ENCODE measurements around the gene CRY2.

CRY2 gene

GRCh38 chr11:45856044-45856468 lies 8.8 kb downstream of the CRY2 start:
- Mint-ChIP-seq H3K4me1 (peaks cover 71% of the 10 kb centered on the region), H3K4me3 (no peak overlapping the region), H3K27ac (peak overlapping the region; percentile 75 to 98 (median 92)), H3K36me3 (ENCODE audit: low read depth) (peaks cover 31% of the 10 kb centered on the region), H3K9me3 (no peaks in the 10 kb centered on the region), H3K27me3 (ENCODE audit: low read depth) (no peaks in the 10 kb centered on the region)
- TF ChIP-seq, protein P1, sequence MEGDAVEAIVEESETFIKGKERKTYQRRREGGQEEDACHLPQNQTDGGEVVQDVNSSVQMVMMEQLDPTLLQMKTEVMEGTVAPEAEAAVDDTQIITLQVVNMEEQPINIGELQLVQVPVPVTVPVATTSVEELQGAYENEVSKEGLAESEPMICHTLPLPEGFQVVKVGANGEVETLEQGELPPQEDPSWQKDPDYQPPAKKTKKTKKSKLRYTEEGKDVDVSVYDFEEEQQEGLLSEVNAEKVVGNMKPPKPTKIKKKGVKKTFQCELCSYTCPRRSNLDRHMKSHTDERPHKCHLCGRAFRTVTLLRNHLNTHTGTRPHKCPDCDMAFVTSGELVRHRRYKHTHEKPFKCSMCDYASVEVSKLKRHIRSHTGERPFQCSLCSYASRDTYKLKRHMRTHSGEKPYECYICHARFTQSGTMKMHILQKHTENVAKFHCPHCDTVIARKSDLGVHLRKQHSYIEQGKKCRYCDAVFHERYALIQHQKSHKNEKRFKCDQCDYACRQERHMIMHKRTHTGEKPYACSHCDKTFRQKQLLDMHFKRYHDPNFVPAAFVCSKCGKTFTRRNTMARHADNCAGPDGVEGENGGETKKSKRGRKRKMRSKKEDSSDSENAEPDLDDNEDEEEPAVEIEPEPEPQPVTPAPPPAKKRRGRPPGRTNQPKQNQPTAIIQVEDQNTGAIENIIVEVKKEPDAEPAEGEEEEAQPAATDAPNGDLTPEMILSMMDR (IDR thresholded peaks at IDR 0.05; ENCODE audit: unreplicated experiment in 3 of 3): no peak

DNA sequence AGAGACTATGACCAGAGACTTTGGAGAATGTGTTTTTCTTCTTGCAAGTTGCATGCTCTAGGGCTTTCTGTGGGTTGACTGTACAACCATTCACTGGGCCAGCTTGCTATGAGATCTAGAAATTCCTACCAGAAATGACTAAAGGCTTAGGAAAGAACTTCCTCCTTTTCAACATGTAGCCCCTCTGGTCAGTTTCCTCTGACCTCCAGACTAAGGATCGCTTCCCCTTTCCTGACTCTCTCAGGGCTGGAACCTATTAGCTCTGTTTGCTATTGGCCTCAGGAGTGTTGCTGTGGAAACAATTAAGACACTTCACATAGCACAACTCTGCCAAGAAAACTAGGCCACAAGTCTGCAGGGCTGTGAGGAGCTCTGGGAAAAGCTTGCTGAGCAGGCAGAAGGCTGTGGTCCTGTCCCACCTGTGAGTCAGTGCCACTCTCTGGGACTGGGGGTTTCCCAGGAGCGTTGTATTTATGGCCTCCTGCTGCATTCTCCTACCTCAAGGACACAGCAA lies 10.7 kb downstream of the CRY2 start:
- peaks cover 63% of the 10 kb centered on the region for H3K4me1 Mint-ChIP-seq
- TF ChIP-seq, protein P1 (IDR thresholded peaks at IDR 0.05; ENCODE audit: unreplicated experiment in 3 of 3): no peak
- no peaks in the 10 kb centered on the region for H3K9me3 Mint-ChIP-seq
- no peaks in the 10 kb centered on the region for H3K27me3 Mint-ChIP-seq (ENCODE audit: low read depth)
- H3K27ac Mint-ChIP-seq: peak overlapping the region; percentile 92 to 98 (median 97)
- H3K36me3 Mint-ChIP-seq (ENCODE audit: low read depth): peaks cover 50% of the 10 kb centered on the region
- H3K4me3 Mint-ChIP-seq: no peak overlapping the region

- TF ChIP-seq, protein P1 (IDR thresholded peaks at IDR 0.05; ENCODE audit: unreplicated experiment in 3 of 3): no peak
- Mint-ChIP-seq H3K36me3 (ENCODE audit: low read depth) (peaks cover 54% of the 10 kb centered on the region), H3K4me1 (peaks cover 61% of the 10 kb centered on the region), H3K27ac (peak overlapping the region; percentile 92 to 98 (median 97)), H3K4me3 (peak overlapping the region in 1 of 3 experiments; percentile 9), H3K27me3 (ENCODE audit: low read depth) (no peaks in the 10 kb centered on the region), H3K9me3 (no peaks in the 10 kb centered on the region)
These were observed 11.6 kb downstream of the CRY2 start for GRCh38 chr11:45858751-45859398.

DNA sequence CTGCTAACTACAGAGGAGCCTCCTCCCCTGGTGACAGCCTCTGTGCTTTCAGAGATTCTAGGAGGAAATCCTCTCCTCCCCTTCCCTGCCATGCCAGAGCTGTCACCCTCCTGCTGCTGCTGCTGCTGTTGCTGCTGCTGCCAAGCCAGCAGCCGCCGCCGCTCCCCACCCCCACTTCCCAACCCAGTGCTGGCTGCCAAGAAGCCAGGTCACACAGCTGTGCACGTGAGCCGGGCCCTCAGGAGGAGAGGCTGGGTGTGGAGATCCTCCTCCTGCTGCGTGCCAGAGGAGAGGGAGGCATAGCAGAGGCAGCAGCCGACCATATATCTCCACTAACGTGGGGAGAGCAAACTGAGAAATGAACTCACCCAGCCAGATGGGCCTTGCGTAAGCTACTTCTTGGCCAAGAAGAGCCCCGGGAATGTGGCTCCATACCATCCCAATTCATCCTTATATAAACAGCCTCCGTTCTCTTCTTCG lies 12.4 kb downstream of the CRY2 start:
- TF ChIP-seq, protein P1 (IDR thresholded peaks at IDR 0.05; ENCODE audit: unreplicated experiment in 3 of 3): no peak
- H3K27me3 Mint-ChIP-seq (ENCODE audit: low read depth): no peaks in the 10 kb centered on the region
- H3K27ac Mint-ChIP-seq: peak overlapping the region; percentile 92 to 98 (median 97)
- H3K36me3 Mint-ChIP-seq (ENCODE audit: low read depth): peaks cover 54% of the 10 kb centered on the region
- peak overlapping the region in 2 of 3 experiments; percentile 22 to 42 for H3K4me3 Mint-ChIP-seq
- peaks cover 58% of the 10 kb centered on the region for H3K4me1 Mint-ChIP-seq
- no peaks in the 10 kb centered on the region for H3K9me3 Mint-ChIP-seq

GRCh38 chr11:45860348-45860747 lies 13.1 kb downstream of the CRY2 start:
- peaks cover 53% of the 10 kb centered on the region for H3K4me1 Mint-ChIP-seq
- H3K9me3 Mint-ChIP-seq: no peaks in the 10 kb centered on the region
- peaks cover 60% of the 10 kb centered on the region for H3K36me3 Mint-ChIP-seq (ENCODE audit: low read depth)
- TF ChIP-seq, protein P1 (IDR thresholded peaks at IDR 0.05; ENCODE audit: unreplicated experiment in 3 of 3): no peak
- H3K27ac Mint-ChIP-seq: peak overlapping the region; percentile 92 to 98 (median 97)
- H3K4me3 Mint-ChIP-seq: peak overlapping the region in 1 of 3 experiments; percentile 42
- H3K27me3 Mint-ChIP-seq (ENCODE audit: low read depth): no peaks in the 10 kb centered on the region

Data from nephron (organoid).